HCT116 (cell line): Measurements from ENCODE around the gene SUCLG2. TPM values are rescaled to one million over a fixed set of nuclear protein-coding genes. Genes with fewer than 3 reads are reported as not detected.

Source experiments
- ATAC-seq: fragments of 200-7000 bp; cut with Tn5 transposase; 2 replicates; pipeline ENCODE4 v1.9.1; 2020; ENCODE audit warnings: mild to moderate bottlenecking, moderate library complexity
- BruUV-seq: library from RNA; stranded (reverse); fragments of 400-500 nt; replicated peaks from 2 replicates; lab custom pipeline; 2021; lab: Mats Ljungman, UMichigan
- CTCF ChIA-PET: fragments of 300-600 bp; sonication (Branson Sonifier 250); formaldehyde crosslinking; loops from one replicate; lab custom pipeline; 2021; ENCODE audit warnings: antibody characterized with exemption; lab: Charles Lee
- POLR2A ChIA-PET: fragments of 300-600, 350-600 bp; sonication (Branson Sonifier 250); formaldehyde crosslinking; loops from one replicate; lab custom pipeline; 2021; ENCODE audit warnings: antibody characterized with exemption; lab: Charles Lee
- RAD21 ChIA-PET, 2 experiments: fragments of 300-600 bp; sonication (Branson Sonifier 250); formaldehyde crosslinking; loops; one replicate each; lab custom pipeline; 2023; ENCODE audit warnings: low total read pairs in 2 of 2; ENCODE audit not compliant: uncharacterized antibody in 2 of 2, unreplicated experiment in 2 of 2, low non-redundant PET in 1 of 2; lab: Charles Lee
- DNase-seq: peaks from one replicate; pipeline ENCODE4 v3.0.0-alpha.2; 2010; ENCODE audit warnings: low read depth, low spot score
- H2AFZ ChIP-seq: fragments of 200-600 bp; shearing (Covaris generic), sonication (generic); 2 replicates; pipeline ENCODE4 v1.6.1; 2017; ENCODE audit warnings: low read depth, mixed run types, mixed read lengths, antibody characterized with exemption, low read length; ENCODE audit not compliant: poor library complexity, severe bottlenecking
- H3K27ac ChIP-seq: 2 replicates; pipeline ENCODE4 v1.5.1; 2012; ENCODE audit warnings: low read depth, low read length
- H3K27me3 ChIP-seq: fragments of 200-600 bp; sonication (generic); 2 replicates; pipeline ENCODE4 v1.6.1; 2016; ENCODE audit warnings: mixed run types, low read length, mixed read lengths; ENCODE audit not compliant: insufficient read depth
- H3K36me3 ChIP-seq, 2 experiments: fragments of 200-500 bp in 1 of 2; fragments of 200-600 bp in 1 of 2; sonication (Bioruptor generic) in 1 of 2; sonication (generic) in 1 of 2; 2 replicates each; pipeline versions ENCODE4 v1.5.1 to v1.6.1; 2014 to 2016; ENCODE audit warnings: low read length in 2 of 2, inconsistent platforms in 1 of 2, mixed read lengths in 1 of 2, mixed run types in 1 of 2; ENCODE audit not compliant: insufficient read depth in 2 of 2, control insufficient read depth in 1 of 2
- H3K4me1 ChIP-seq, 2 experiments: fragments of 200-600 bp in 1 of 2; sonication (generic) in 1 of 2; 2 replicates each; pipeline versions ENCODE4 v1.5.1 to v1.6.1; 2012 to 2017; ENCODE audit warnings: low read length in 2 of 2, inconsistent platforms in 1 of 2, mild to moderate bottlenecking in 1 of 2, mixed read lengths in 1 of 2, mixed run types in 1 of 2, moderate library complexity in 1 of 2; ENCODE audit not compliant: insufficient read depth in 2 of 2, control insufficient read depth in 1 of 2
- H3K4me2 ChIP-seq: fragments of 200-600 bp; sonication (generic); 2 replicates; pipeline ENCODE4 v1.6.1; 2017; ENCODE audit warnings: mixed run types, low read length, mixed read lengths
- H3K4me3 ChIP-seq, 2 experiments: fragments of 200-600 bp in 1 of 2; sonication (generic) in 1 of 2; replicated peaks in 1 of 2; 2 replicates each; pipeline ENCODE4 v1.5.1; 2011 to 2016; ENCODE audit warnings: low read length in 2 of 2, control low read depth in 1 of 2, low read depth in 1 of 2, mild to moderate bottlenecking in 1 of 2, mixed read lengths in 1 of 2, mixed run types in 1 of 2
- H3K79me2 ChIP-seq: fragments of 200-600 bp; sonication (generic); 2 replicates; pipeline ENCODE4 v1.6.1; 2017; ENCODE audit warnings: mild to moderate bottlenecking, mixed run types, low read length, moderate library complexity, mixed read lengths; ENCODE audit not compliant: insufficient read depth
- H3K9ac ChIP-seq: fragments of 200-600 bp; sonication (generic); 2 replicates; pipeline ENCODE4 v1.6.1; 2016; ENCODE audit warnings: low read length, mixed read lengths
- H3K9me2 ChIP-seq: fragments of 200-600 bp; sonication (generic), shearing (Covaris generic); 2 replicates; pipeline ENCODE4 v1.6.1; 2017; ENCODE audit warnings: mixed run types, mild to moderate bottlenecking, moderate library complexity; ENCODE audit not compliant: insufficient read depth
- H3K9me3 ChIP-seq, 2 experiments: fragments of 200-500 bp in 1 of 2; fragments of 200-600 bp in 1 of 2; sonication (Bioruptor generic) in 1 of 2; sonication (generic) in 1 of 2; 2 replicates each; pipeline ENCODE4 v1.6.1; 2014 to 2017; ENCODE audit warnings: low read length in 2 of 2, mixed read lengths in 2 of 2, inconsistent platforms in 1 of 2, low read depth in 1 of 2, mild to moderate bottlenecking in 1 of 2, mixed run types in 1 of 2, moderate library complexity in 1 of 2; ENCODE audit not compliant: control insufficient read depth in 1 of 2, insufficient read depth in 1 of 2
- H4K20me1 ChIP-seq: fragments of 200-600 bp; sonication (generic), shearing (Covaris generic); 2 replicates; pipeline ENCODE4 v1.6.1; 2017; ENCODE audit warnings: mixed run types, mild to moderate bottlenecking, moderate library complexity; ENCODE audit not compliant: insufficient read depth
- EZH2 ChIP-seq: fragments of 200-600 bp; sonication (generic); IDR thresholded peaks from 2 replicates; pipeline ENCODE4 v1.6.1; 2017; ENCODE audit warnings: antibody characterized with exemption, mixed run types
- POLR2AphosphoS5 ChIP-seq: IDR thresholded peaks from 2 replicates; pipeline ENCODE4 v1.6.1; 2011; ENCODE audit warnings: mild to moderate bottlenecking, low read depth, low read length, moderate library complexity
- RAD21 ChIP-seq: IDR thresholded peaks from 2 replicates; pipeline ENCODE4 v1.6.1; 2012; ENCODE audit warnings: low read depth, mild to moderate bottlenecking
- TCF7L2 ChIP-seq: IDR thresholded peaks from 2 replicates; pipeline ENCODE4 v1.7.0; 2011; ENCODE audit warnings: borderline replicate concordance, inconsistent platforms; ENCODE audit not compliant: insufficient read depth, insufficient read length; ENCODE audit errors: extremely low read depth
- YY1 ChIP-seq: IDR thresholded peaks from 2 replicates; pipeline ENCODE4 v1.6.1; 2011; ENCODE audit warnings: low read length, low read depth, moderate library complexity, mild to moderate bottlenecking; ENCODE audit not compliant: insufficient replicate concordance; ENCODE audit errors: extremely low read depth
- ZFX ChIP-seq: fragments of 450-650 bp; IDR thresholded peaks from 2 replicates; pipeline ENCODE4 v1.6.1; 2017
- ZNF274 ChIP-seq: fragments of 200-500 bp; sonication (Bioruptor generic); IDR thresholded peaks from 2 replicates; pipeline ENCODE4 v1.6.1; 2014; ENCODE audit warnings: mild to moderate bottlenecking, low read depth, low read length, inconsistent platforms
- intact Hi-C: fragments of 100-400 bp; cut with micrococcal nuclease; formaldehyde crosslinking; loops from 2 replicates; pipeline ENCODE4 v1.10.0; 2022
- total RNA-seq: library from RNA; stranded (reverse); gene quantifications from one replicate; pipeline ENCODE4 v1.2.1, GENCODE V29; 2021; ENCODE audit not compliant: unreplicated experiment
- TF ChIP-seq, protein P1 (sequence below): IDR thresholded peaks from 2 replicates; pipeline ENCODE4 v1.6.1; 2012
- TF ChIP-seq, protein P2 (sequence below): IDR thresholded peaks from 2 replicates; pipeline ENCODE4 v1.6.1; 2011; ENCODE audit warnings: mild to moderate bottlenecking, low read length, moderate library complexity; ENCODE audit not compliant: insufficient replicate concordance; ENCODE audit errors: extremely low read depth
- TF ChIP-seq, protein P3 (sequence below), 3 experiments: fragments of 200-600 bp in 1 of 3; sonication (generic) in 1 of 3; IDR thresholded peaks in 2 of 3; conservative IDR thresholded peaks in 1 of 3; 2 replicates each; pipeline ENCODE4 v1.5.1; 2012 to 2017; ENCODE audit warnings: low read depth in 2 of 3, low read length in 2 of 3, antibody characterized with exemption in 1 of 3, borderline replicate concordance in 1 of 3, control low read depth in 1 of 3, mild to moderate bottlenecking in 1 of 3, mixed read lengths in 1 of 3, mixed run types in 1 of 3, moderate library complexity in 1 of 3; ENCODE audit not compliant: insufficient read depth in 1 of 3
- TF ChIP-seq, protein P4 (sequence below): IDR thresholded peaks from 2 replicates; pipeline ENCODE4 v1.6.1; 2012; ENCODE audit warnings: low read depth

The SUCLG2 gene
- total RNA-seq, 1 experiment from 2014 or later = 49.2 TPM

- intact Hi-C loops = no loop called here
- CTCF ChIA-PET = no interaction called here
- DNase-seq = no peak
Measured at GRCh38 chr3:67601385-67601784, 53.0 kb downstream of the SUCLG2 start.

GRCh38 chr3:67599821-67600220 is 54.6 kb downstream of the SUCLG2 start:
- intact Hi-C loops = no loop called here
- no peak overlapping the region for H3K9ac ChIP-seq
- no peaks in the 10 kb centered on the region for H3K4me1 ChIP-seq
- H3K27me3 ChIP-seq = no peaks in the 10 kb centered on the region
- peaks cover 2 to 7% of the 10 kb centered on the region in 2 experiments; a peak in 1 of 4 replicates for H3K36me3 ChIP-seq
- peaks cover 4% of the 10 kb centered on the region; the same call in 1 of the 2 replicates for H3K79me2 ChIP-seq
- no peak for ATAC-seq
- ChIA-PET POLR2A (no interaction called here), CTCF (no interaction called here), RAD21 (no interaction called here)
- no peaks in the 10 kb centered on the region for H3K9me2 ChIP-seq
- H3K4me2 ChIP-seq = no peak overlapping the region
- no TSS peak for BruUV-seq
- no peak overlapping the region for H3K4me3 ChIP-seq
- H3K9me3 ChIP-seq = no peaks in the 10 kb centered on the region
- H4K20me1 ChIP-seq = 0 out of 2 replicates have a peak, but pooled peaks cover 3% of the 10 kb centered on the region
- H2AFZ ChIP-seq = no peak overlapping the region
- no peak overlapping the region for H3K27ac ChIP-seq
- no peak for DNase-seq
- TF ChIP-seq RAD21 (no peak), YY1 (no peak), TCF7L2 (no peak), EZH2 (no peak), ZFX (no peak), ZNF274 (no peak)
- TF ChIP-seq, protein P1, sequence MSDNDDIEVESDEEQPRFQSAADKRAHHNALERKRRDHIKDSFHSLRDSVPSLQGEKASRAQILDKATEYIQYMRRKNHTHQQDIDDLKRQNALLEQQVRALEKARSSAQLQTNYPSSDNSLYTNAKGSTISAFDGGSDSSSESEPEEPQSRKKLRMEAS = no peak
- TF ChIP-seq, protein P2, sequence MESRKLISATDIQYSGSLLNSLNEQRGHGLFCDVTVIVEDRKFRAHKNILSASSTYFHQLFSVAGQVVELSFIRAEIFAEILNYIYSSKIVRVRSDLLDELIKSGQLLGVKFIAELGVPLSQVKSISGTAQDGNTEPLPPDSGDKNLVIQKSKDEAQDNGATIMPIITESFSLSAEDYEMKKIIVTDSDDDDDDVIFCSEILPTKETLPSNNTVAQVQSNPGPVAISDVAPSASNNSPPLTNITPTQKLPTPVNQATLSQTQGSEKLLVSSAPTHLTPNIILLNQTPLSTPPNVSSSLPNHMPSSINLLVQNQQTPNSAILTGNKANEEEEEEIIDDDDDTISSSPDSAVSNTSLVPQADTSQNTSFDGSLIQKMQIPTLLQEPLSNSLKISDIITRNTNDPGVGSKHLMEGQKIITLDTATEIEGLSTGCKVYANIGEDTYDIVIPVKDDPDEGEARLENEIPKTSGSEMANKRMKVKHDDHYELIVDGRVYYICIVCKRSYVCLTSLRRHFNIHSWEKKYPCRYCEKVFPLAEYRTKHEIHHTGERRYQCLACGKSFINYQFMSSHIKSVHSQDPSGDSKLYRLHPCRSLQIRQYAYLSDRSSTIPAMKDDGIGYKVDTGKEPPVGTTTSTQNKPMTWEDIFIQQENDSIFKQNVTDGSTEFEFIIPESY = no peak
- TF ChIP-seq, protein P3, sequence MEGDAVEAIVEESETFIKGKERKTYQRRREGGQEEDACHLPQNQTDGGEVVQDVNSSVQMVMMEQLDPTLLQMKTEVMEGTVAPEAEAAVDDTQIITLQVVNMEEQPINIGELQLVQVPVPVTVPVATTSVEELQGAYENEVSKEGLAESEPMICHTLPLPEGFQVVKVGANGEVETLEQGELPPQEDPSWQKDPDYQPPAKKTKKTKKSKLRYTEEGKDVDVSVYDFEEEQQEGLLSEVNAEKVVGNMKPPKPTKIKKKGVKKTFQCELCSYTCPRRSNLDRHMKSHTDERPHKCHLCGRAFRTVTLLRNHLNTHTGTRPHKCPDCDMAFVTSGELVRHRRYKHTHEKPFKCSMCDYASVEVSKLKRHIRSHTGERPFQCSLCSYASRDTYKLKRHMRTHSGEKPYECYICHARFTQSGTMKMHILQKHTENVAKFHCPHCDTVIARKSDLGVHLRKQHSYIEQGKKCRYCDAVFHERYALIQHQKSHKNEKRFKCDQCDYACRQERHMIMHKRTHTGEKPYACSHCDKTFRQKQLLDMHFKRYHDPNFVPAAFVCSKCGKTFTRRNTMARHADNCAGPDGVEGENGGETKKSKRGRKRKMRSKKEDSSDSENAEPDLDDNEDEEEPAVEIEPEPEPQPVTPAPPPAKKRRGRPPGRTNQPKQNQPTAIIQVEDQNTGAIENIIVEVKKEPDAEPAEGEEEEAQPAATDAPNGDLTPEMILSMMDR (IDR thresholded peaks at IDR 0.05 in 2 of 3, conservative IDR thresholded peaks at IDR 0.05 in 1 of 3; ENCODE audit: borderline replicate concordance in 1 of 3, insufficient read depth in 1 of 3, low read depth in 2 of 3, low read length in 2 of 3) = no peak
- TF ChIP-seq, protein P4, sequence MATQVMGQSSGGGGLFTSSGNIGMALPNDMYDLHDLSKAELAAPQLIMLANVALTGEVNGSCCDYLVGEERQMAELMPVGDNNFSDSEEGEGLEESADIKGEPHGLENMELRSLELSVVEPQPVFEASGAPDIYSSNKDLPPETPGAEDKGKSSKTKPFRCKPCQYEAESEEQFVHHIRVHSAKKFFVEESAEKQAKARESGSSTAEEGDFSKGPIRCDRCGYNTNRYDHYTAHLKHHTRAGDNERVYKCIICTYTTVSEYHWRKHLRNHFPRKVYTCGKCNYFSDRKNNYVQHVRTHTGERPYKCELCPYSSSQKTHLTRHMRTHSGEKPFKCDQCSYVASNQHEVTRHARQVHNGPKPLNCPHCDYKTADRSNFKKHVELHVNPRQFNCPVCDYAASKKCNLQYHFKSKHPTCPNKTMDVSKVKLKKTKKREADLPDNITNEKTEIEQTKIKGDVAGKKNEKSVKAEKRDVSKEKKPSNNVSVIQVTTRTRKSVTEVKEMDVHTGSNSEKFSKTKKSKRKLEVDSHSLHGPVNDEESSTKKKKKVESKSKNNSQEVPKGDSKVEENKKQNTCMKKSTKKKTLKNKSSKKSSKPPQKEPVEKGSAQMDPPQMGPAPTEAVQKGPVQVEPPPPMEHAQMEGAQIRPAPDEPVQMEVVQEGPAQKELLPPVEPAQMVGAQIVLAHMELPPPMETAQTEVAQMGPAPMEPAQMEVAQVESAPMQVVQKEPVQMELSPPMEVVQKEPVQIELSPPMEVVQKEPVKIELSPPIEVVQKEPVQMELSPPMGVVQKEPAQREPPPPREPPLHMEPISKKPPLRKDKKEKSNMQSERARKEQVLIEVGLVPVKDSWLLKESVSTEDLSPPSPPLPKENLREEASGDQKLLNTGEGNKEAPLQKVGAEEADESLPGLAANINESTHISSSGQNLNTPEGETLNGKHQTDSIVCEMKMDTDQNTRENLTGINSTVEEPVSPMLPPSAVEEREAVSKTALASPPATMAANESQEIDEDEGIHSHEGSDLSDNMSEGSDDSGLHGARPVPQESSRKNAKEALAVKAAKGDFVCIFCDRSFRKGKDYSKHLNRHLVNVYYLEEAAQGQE = no peak

More at GRCh38 chr3:67601385-67601784, 53.0 kb downstream of the SUCLG2 start:
- Histone ChIP-seq H3K9me2 (no peaks in the 10 kb centered on the region), H4K20me1 (0 out of 2 replicates have a peak, but pooled peaks cover 3% of the 10 kb centered on the region), H3K4me3 (no peak overlapping the region), H3K9ac (no peak overlapping the region), H3K4me1 (no peaks in the 10 kb centered on the region), H3K27ac (no peak overlapping the region), H3K36me3 (peaks cover 2 to 7% of the 10 kb centered on the region in 2 experiments; a peak in 1 of 4 replicates), H3K79me2 (peaks cover 4% of the 10 kb centered on the region; the same call in 1 of the 2 replicates), H3K9me3 (no peaks in the 10 kb centered on the region), H3K27me3 (no peaks in the 10 kb centered on the region), H2AFZ (no peak overlapping the region), H3K4me2 (no peak overlapping the region)
- no peak for ATAC-seq
- TF ChIP-seq POLR2AphosphoS5 = no peak
- RAD21 ChIA-PET = no interaction called here
- POLR2A ChIA-PET = no interaction called here
- BruUV-seq = no TSS peak
